K562 (cell line): ENCODE measurements around the gene PPP1R14D. TPM values are rescaled to one million over a fixed set of nuclear protein-coding genes. Genes with fewer than 3 reads are reported as not detected.

ENCODE experiments used
- ARID3A ChIP-seq: IDR thresholded peaks from 2 replicates; pipeline ENCODE4 v1.6.1; 2012; ENCODE audit warnings: low read depth, low read length, improper control_type of control experiment, borderline replicate concordance
- KLF6 ChIP-seq: fragments of 250-450 bp; sonication (Bioruptor Pico); IDR thresholded peaks from 2 replicates; pipeline ENCODE4 v1.4.0; 2020; ENCODE audit warnings: mild to moderate bottlenecking, moderate library complexity, borderline replicate concordance
- LCOR ChIP-seq: sonication (generic); formaldehyde crosslinking; IDR thresholded peaks from 2 replicates; pipeline ENCODE4 v1.8.0; 2022; ENCODE audit warnings: mild to moderate bottlenecking, missing genetic modification reagents
- MAZ ChIP-seq, 2 experiments: fragments of 450-650 bp in 1 of 2; sonication (generic) in 1 of 2; formaldehyde crosslinking; IDR thresholded peaks in 1 of 2; conservative IDR thresholded peaks in 1 of 2; 2 replicates each; pipeline versions ENCODE4 v1.4.0 to v1.5.0; 2020; ENCODE audit warnings: mild to moderate bottlenecking in 1 of 2, missing genetic modification reagents in 1 of 2
- PKNOX1 ChIP-seq: fragments of 450-650 bp; IDR thresholded peaks from 2 replicates; pipeline ENCODE4 v1.6.1; 2016
- RBM25 ChIP-seq: fragments of 200-400 bp; formaldehyde crosslinking; IDR thresholded peaks from 2 replicates; pipeline ENCODE4 v1.6.1; 2018; ENCODE audit warnings: low read length, low read depth, moderate library complexity; ENCODE audit not compliant: severe bottlenecking
- SRSF3 ChIP-seq: fragments of 200-400 bp; formaldehyde crosslinking; IDR thresholded peaks from 2 replicates; pipeline ENCODE4 v1.6.1; 2016; ENCODE audit warnings: mild to moderate bottlenecking, low read length, moderate library complexity; ENCODE audit not compliant: insufficient read depth
- TCF15 ChIP-seq: fragments of 250-450 bp; sonication (Bioruptor Pico); IDR thresholded peaks from 2 replicates; pipeline ENCODE4 v1.8.0; 2022; ENCODE audit warnings: moderate library complexity, mild to moderate bottlenecking, inconsistent platforms
- TEAD2 ChIP-seq: fragments of 450-650 bp; IDR thresholded peaks from 2 replicates; pipeline ENCODE4 v1.6.1; 2016; ENCODE audit warnings: missing genetic modification characterization, control low read depth, missing compliant biosample characterization
- ZBED1 ChIP-seq: IDR thresholded peaks from 2 replicates; pipeline ENCODE4 v1.6.1; 2014
- ZNF699 ChIP-seq: fragments of 250-450 bp; sonication (Bioruptor Pico); IDR thresholded peaks from 2 replicates; pipeline ENCODE4 v1.8.0; 2021; ENCODE audit warnings: mild to moderate bottlenecking, moderate library complexity; ENCODE audit not compliant: insufficient replicate concordance
- polyA plus RNA-seq, 8 experiments: library from polyadenylated mRNA; depleted of rRNA in 4 of 8; stranded (reverse) in 5 of 8; unstranded in 3 of 8; fragments of >200 nt; fragmentation: Nextera tagmentation in 2 of 8; fragmentation: Illumina TruSeq in 1 of 8; extraction: Ambion mirVana in 2 of 8; extraction: Trizol in 1 of 8; gene quantifications; 2 replicates each; pipeline versions ENCODE4 v1.2.1 to v1.2.3, GENCODE V29; 2011 to 2014; ENCODE audit warnings: inconsistent platforms in 1 of 8, missing spikeins in 1 of 8
- total RNA-seq, 7 experiments: library from RNA; depleted of rRNA in 6 of 7; stranded (reverse); fragments of >200 nt in 6 of 7; fragmentation: Illumina TruSeq in 2 of 7; extraction: Trizol in 2 of 7; gene quantifications; 2 replicates each; pipeline versions ENCODE4 v1.2.1 to v1.2.3, GENCODE V29; 2011 to 2021; ENCODE audit warnings: low replicate concordance in 1 of 7
- TF ChIP-seq, protein P1 (sequence below): sonication (generic); formaldehyde crosslinking; IDR thresholded peaks from 2 replicates; pipeline ENCODE4 v1.8.1; 2023; ENCODE audit warnings: mild to moderate bottlenecking, missing genetic modification reagents
- TF ChIP-seq, protein P2 (sequence below): sonication (generic); formaldehyde crosslinking; IDR thresholded peaks from 2 replicates; pipeline ENCODE4 v1.8.1; 2023; ENCODE audit warnings: missing genetic modification reagents, mild to moderate bottlenecking, borderline replicate concordance

The PPP1R14D gene
- total and polyA plus RNA-seq, 9 of the 15 experiments (the other 6 are each of a cell fraction or from before 2014, with no cell fraction given), result 0.11 to 0.18 TPM; not detected in 7

DNA sequence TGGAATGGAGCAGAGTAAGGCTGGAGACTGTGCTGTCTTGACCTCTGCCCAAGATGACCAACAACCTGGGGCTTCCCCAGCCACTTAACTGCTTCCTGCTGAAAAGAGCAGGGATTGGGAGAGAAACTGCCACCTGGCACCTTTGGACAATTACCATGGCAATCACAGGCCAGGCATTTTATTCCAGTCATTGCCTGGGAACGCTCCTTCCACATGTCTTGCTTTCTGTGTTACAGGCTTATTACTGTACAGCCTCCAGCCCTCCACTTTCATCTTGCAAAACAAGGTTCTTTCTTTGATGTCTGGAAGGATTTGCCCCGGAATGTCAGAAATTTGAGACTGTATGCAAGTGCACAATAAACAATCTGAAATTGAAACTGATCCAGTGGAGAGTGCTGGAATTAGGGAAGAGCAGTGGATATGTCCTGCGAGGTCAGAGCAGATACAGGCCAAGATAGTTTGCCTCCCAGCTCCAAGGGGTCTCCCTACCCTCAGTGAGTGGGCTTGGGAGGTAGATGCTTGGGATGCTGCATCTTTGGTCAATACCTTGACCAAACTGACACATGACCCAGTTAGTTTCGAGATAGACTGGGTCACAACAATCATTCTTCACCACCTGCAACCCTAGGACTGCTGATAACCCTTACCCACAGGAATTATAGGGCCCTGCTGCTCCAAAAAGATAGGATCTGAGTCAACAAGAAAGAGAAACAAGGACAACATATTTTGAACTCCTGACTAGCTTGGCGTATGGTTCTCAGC lies 2.7 kb downstream of the PPP1R14D start (continued):
- peak in 1 of 2 experiments; percentile 25; a peak in 1 of 4 replicates for TF ChIP-seq MAZ (CRISPR knock-in tag; conservative IDR thresholded peaks at IDR 0.05 in 1 of 2, IDR thresholded peaks at IDR 0.05 in 1 of 2)
- TF ChIP-seq TCF15 (CRISPR knock-in tag), result no peak
- TF ChIP-seq PKNOX1, result peak; percentile 56; the same call in 1 of the 2 replicates
- TF ChIP-seq RBM25, result no peak
- TF ChIP-seq LCOR (CRISPR knock-in tag), result no peak
- TF ChIP-seq, protein P1, sequence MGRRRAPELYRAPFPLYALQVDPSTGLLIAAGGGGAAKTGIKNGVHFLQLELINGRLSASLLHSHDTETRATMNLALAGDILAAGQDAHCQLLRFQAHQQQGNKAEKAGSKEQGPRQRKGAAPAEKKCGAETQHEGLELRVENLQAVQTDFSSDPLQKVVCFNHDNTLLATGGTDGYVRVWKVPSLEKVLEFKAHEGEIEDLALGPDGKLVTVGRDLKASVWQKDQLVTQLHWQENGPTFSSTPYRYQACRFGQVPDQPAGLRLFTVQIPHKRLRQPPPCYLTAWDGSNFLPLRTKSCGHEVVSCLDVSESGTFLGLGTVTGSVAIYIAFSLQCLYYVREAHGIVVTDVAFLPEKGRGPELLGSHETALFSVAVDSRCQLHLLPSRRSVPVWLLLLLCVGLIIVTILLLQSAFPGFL (CRISPR knock-in tag), result no peak
- TF ChIP-seq, protein P2, sequence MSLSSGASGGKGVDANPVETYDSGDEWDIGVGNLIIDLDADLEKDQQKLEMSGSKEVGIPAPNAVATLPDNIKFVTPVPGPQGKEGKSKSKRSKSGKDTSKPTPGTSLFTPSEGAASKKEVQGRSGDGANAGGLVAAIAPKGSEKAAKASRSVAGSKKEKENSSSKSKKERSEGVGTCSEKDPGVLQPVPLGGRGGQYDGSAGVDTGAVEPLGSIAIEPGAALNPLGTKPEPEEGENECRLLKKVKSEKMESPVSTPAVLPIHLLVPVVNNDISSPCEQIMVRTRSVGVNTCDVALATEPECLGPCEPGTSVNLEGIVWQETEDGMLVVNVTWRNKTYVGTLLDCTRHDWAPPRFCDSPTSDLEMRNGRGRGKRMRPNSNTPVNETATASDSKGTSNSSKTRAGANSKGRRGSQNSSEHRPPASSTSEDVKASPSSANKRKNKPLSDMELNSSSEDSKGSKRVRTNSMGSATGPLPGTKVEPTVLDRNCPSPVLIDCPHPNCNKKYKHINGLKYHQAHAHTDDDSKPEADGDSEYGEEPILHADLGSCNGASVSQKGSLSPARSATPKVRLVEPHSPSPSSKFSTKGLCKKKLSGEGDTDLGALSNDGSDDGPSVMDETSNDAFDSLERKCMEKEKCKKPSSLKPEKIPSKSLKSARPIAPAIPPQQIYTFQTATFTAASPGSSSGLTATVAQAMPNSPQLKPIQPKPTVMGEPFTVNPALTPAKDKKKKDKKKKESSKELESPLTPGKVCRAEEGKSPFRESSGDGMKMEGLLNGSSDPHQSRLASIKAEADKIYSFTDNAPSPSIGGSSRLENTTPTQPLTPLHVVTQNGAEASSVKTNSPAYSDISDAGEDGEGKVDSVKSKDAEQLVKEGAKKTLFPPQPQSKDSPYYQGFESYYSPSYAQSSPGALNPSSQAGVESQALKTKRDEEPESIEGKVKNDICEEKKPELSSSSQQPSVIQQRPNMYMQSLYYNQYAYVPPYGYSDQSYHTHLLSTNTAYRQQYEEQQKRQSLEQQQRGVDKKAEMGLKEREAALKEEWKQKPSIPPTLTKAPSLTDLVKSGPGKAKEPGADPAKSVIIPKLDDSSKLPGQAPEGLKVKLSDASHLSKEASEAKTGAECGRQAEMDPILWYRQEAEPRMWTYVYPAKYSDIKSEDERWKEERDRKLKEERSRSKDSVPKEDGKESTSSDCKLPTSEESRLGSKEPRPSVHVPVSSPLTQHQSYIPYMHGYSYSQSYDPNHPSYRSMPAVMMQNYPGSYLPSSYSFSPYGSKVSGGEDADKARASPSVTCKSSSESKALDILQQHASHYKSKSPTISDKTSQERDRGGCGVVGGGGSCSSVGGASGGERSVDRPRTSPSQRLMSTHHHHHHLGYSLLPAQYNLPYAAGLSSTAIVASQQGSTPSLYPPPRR (CRISPR knock-in tag), result peak; percentile 89; the same call in 1 of the 2 replicates
- no peak for TF ChIP-seq KLF6 (CRISPR knock-in tag)
- peak; percentile 60; the same call in 1 of the 2 replicates for TF ChIP-seq TEAD2 (tag)
- no peak for TF ChIP-seq SRSF3
- no peak for TF ChIP-seq ZNF699
- TF ChIP-seq ZBED1, result peak; percentile 55; the same call in 1 of the 2 replicates
- no peak for TF ChIP-seq ARID3A
